Renal cortical epithelial cell (primary cell): ENCODE measurements around the gene CMTM3. TPM values are rescaled to one million over a fixed set of nuclear protein-coding genes. Genes with fewer than 3 reads are reported as not detected.
"Not testable (repeated sequence)": the region's sequence is repeated elsewhere in the genome, so short reads cannot be mapped to it uniquely, and the experiment has no call there.

Experiments used
- DNase-seq: peaks from one replicate; pipeline ENCODE4 v3.0.0-alpha.2; 2011; ENCODE audit warnings: low read depth
- total RNA-seq: library from RNA; depleted of rRNA; stranded (reverse); fragments of >200 nt; gene quantifications from 2 replicates; pipeline ENCODE4 v1.2.3, GENCODE V29; 2014

The CMTM3 gene
- total RNA-seq, 1 donor from 2014 or later, result 11.6 TPM

- DNase-seq, result no peak
Observed at GRCh38 chr16:66585481-66586239, 18.8 kb upstream of the CMTM3 start.

GRCh38 chr16:66587881-66588600 lies 16.5 kb upstream of the CMTM3 start:
- no peak for DNase-seq

DNA sequence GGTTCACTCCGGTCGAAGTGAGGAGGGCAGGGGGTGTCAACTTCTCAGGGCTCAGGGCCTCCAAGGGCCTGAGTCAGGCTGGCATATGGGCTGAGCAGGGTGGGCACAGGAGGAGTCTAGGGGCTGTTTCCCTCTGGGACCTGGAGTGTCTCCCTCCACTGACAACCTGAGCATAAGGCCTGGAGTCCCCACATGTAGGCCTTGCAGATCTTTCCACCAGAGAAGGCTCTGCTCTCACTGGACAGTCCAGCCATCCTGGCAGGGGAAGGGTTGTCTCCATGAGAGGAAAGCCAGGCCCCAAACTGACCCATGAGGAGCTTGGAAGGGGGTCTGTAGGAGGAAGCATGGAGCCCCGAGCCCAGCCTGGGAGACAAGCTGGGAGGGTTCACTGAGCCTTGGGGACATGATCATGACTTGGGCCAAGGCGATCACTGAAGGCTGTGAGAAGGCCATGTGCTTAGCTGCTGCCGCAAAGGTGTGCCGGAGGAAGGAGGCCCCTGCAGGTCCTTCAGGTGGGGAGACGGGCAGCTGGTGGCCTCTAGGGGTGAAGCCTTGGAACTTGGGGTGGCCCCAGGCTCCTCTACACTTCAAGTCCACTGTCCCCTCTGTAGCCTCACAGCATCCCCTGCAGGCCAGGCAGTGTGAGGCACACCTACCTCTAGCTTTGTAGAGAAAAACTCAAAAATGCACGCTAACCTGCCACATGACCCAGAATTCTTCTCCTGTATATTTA lies 15.4 kb upstream of the CMTM3 start:
- DNase-seq, result peak; percentile 25

- DNase-seq, result no peak
Observed at GRCh38 chr16:66590322-66590721, 14.2 kb upstream of the CMTM3 start.

DNA sequence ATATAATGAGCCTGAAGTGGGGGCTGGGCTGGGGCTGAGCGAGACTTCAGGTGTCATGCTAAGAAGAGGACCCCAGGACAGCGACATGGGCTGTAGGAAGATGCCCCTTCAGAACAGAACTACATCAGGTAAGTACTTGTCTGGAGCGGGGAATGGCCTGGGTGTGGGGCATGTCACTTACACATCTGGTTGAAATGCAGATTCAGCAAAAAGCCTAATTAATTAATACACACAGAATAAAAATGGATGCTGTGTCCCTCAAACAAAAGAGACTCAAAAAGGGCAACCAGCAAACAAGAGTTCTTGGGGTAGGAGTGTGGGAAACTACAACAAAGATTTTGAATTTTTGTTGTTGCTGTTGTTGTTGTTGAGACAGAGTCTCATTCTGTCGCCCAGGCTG lies 13.5 kb upstream of the CMTM3 start:
- DNase-seq, result no peak

GRCh38 chr16:66592241-66592640 lies 12.3 kb upstream of the CMTM3 start:
- DNase-seq, result no peak

DNA sequence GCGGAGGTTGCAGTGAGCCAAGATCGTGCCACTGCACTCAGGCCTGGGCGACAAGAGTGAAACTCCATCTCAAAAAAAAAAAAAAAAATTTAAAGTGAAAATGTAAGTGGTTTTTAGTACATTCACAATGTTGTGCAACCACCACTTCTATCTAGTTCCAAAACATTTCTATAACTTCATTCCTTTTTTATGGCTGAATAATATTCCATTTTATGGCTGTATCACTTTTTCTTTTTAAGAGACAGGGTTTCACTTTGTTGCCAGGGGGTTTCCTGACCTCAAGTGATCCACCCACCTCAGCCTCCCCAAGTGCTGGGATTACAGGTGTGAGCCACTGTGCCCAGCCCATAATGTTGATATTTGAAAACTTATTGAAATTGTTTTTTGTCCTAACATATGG lies 11.7 kb upstream of the CMTM3 start:
- no peak for DNase-seq

- DNase-seq, result no peak
Observed at GRCh38 chr16:66594739-66595138, 9.8 kb upstream of the CMTM3 start.

DNA sequence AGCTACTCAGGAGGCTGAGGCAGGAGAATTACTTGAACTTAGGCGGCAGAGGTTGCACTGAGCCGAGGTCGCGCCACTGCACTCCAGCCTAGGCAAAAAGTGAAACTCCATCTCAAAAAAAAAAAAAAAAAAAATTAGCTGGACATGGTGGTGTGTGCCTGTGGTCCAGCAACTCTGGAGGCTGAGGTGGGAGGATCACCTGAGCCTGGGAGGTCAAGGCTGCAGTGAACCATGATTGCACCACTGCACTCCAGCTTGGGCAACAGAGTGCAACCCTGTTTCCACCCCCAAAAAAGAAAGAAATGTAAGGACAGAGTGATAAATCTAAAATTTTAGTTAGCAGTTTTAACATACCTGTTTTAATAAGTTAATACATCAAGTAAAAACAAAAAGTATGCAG lies 7.9 kb upstream of the CMTM3 start:
- not testable (repeated sequence) for DNase-seq

DNA sequence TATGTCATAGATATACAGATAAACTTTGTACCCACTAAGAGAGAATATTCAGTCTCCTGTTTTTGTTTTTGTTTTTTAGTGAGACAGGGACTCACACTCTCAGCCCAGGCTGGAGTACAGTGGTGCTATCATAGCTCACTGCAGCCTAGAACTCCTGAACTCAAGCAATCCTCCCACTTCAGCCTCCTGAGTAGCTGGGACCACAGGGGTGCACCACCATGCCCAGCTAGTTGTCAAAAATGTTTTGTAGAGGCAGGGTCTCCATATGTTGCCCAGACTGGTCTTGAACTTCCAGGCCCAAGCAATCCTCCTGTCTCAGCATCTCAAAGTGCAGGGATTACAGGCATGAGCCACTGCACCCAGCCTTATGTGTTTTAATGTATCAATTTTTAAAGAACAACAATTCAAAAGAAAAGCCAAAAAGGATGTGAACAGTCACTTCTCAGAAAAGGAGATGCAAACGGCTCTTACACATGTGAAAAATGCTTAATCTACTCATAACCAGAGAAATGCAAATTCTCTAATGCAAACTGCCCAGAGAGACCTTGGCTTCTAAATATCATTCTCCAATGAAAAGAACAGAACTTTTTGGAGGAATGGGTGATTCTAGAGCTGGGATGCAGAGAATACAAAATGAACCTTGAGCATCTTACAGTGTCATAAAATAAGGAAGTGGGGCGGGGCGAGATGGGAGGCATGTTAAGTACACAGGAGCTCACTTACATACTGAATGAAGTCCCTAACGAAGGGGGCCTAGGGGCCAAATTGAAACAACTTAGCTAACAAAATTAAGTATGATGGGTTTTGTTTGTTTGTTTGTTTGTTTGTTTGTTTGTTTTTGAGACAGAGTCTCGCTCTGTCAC lies 7.3 kb upstream of the CMTM3 start:
- no peak for DNase-seq

GRCh38 chr16:66598111-66598510 lies 6.4 kb upstream of the CMTM3 start:
- no peak for DNase-seq

GRCh38 chr16:66599726-66600125 lies 4.8 kb upstream of the CMTM3 start:
- no peak for DNase-seq

- no peak for DNase-seq
Observed at GRCh38 chr16:66600477-66600876, 4.0 kb upstream of the CMTM3 start.

- DNase-seq, result no peak
Observed at GRCh38 chr16:66601471-66601870, 3.0 kb upstream of the CMTM3 start.

- no peak for DNase-seq
Observed at GRCh38 chr16:66603537-66604375, 748 bp upstream of the CMTM3 start.

DNA sequence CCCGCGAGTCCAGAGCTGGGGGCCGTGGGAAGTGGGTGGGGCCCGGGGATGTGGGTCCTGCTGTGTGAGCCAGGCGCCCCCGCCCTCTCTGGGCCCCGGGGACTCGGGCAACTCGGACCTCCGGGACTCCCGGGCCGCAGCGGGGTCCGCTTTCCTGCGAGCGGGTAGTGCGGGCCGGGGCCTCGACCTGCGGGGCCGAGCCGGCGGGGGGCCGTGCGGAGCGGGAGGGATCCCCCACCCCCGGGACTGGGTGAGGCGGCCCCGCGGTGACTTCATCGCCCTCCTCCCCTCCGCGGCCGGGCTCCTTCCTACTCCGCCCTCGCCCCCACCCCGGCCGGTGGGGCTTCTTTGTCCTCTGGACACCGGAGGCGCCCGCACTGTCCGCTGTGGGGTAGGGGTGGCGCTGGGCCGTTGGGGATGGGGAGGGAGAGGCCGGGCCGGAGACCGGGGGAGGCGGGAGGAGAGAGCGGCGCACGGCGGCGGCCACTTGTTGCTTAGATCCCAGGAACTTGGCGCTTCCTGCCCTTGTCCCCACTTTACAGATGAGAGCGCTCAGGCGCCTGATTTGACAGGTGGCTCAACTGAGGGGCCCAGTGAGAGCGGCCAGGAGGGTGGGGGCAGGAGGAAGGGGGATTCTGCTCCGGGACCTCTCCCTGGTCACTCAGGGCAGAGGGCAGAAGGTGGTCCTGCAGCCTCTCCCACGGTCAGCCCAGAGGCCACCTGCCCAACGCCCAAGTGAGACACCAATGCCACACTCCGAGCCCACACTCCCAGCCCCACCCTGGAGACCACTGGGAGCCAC lies 874 bp downstream of the CMTM3 start:
- no peak for DNase-seq

GRCh38 chr16:66605979-66606751 lies 1.7 kb downstream of the CMTM3 start:
- no peak for DNase-seq

DNA sequence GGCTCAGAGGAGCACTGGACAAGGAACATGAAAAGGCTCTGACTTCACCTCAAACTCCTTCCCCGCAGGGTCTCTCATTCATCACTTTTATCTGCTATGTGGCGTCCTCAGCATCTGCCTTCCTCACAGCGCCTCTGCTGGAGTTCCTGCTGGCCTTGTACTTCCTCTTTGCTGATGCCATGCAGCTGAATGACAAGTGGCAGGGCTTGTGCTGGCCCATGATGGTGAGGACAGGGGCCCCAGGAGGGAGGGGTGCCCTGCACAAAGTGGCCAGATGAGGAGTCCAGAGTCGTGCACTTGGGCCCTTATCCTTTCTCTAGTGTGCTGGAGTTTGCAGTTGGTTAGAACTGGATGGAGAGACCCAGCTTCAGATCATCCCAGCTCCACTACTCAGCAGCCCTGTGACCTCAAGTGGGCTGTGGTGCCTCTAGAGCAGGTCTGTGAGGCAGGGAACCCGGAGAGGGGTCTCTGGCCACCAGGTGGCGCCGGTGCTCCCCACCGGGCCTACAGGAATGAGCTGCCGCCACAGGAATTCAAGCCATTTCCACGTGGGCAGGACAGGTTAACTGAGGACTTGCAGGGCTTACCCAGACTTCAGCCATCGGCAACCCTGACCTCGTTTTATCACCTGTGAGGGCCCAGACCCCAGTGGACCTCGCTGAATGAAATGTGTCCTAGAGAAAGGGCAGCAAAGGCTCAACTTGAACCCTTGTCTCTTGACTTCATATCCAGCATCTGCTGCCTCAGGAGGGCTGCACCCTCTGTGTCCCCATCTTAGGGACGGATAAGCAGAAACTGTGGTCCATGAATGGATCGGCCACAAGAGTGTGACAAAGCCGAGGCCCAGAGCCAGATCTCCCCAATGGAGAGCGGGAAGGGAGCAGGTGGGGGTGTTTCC lies 4.0 kb downstream of the CMTM3 start:
- DNase-seq, result peak; percentile 86
